Epithelial cell of proximal tubule (primary cell): ENCODE results near the gene NUP93. TPM values are rescaled to one million over a fixed set of nuclear protein-coding genes. Genes with fewer than 3 reads are reported as not detected.

Experiments
- DNase-seq: peaks from one replicate; pipeline ENCODE4 v3.0.0-alpha.2; 2011; ENCODE audit warnings: low read depth
- H3K4me3 ChIP-seq: 2 replicates; pipeline ENCODE4 v1.5.1; 2011; ENCODE audit warnings: low read depth, mild to moderate bottlenecking, low read length
- CTCF ChIP-seq: conservative IDR thresholded peaks from 2 replicates; pipeline ENCODE4 v1.5.1; 2012; ENCODE audit warnings: low read depth, mild to moderate bottlenecking, low read length
- total RNA-seq: library from RNA; depleted of rRNA; stranded (reverse); fragments of >200 nt; gene quantifications from 2 replicates; pipeline ENCODE4 v1.2.3, GENCODE V29; 2015

Gene NUP93
- total RNA-seq, 1 donor from 2014 or later = 92.5 TPM

- peak overlapping the region; percentile 97 for H3K4me3 ChIP-seq
- no peak for DNase-seq
- TF ChIP-seq CTCF = no peak
Measured at GRCh38 chr16:56684926-56685590, 44.9 kb upstream of the NUP93 start.

- no peak for DNase-seq
- H3K4me3 ChIP-seq = no peak overlapping the region
- TF ChIP-seq CTCF = no peak
Measured at GRCh38 chr16:56686758-56687157, 43.2 kb upstream of the NUP93 start.

GRCh38 chr16:56688762-56689161 is 41.2 kb upstream of the NUP93 start:
- no peak for TF ChIP-seq CTCF
- DNase-seq = no peak
- H3K4me3 ChIP-seq = no peak overlapping the region

GRCh38 chr16:56689171-56689570 is 40.8 kb upstream of the NUP93 start:
- no peak for TF ChIP-seq CTCF
- DNase-seq = no peak
- no peak overlapping the region for H3K4me3 ChIP-seq

GRCh38 chr16:56690420-56691122 is 39.4 kb upstream of the NUP93 start:
- no peak for TF ChIP-seq CTCF

GRCh38 chr16:56691885-56692284 is 38.0 kb upstream of the NUP93 start:
- DNase-seq = peak; percentile 58
- TF ChIP-seq CTCF = no peak
- no peak overlapping the region for H3K4me3 ChIP-seq

More at GRCh38 chr16:56690420-56691122, 39.4 kb upstream of the NUP93 start:
- no peak overlapping the region for H3K4me3 ChIP-seq
- no peak for DNase-seq
